Thyroid gland (tissue), 4 donors: ENCODE measurements around the gene SERPINB13.

ENCODE experiments used
- POLR2A ChIP-seq, 2 donors: fragments of 450-650 bp; IDR thresholded peaks; one replicate each; pipeline ENCODE4 v1.6.1; 2017; ENCODE audit warnings: antibody characterized with exemption in 2 of 2, mild to moderate bottlenecking in 2 of 2, moderate library complexity in 1 of 2
- TF ChIP-seq, protein P1 (sequence below), 6 experiments: fragments of 200-600 bp in 3 of 6; fragments of 450-650 bp in 3 of 6; sonication (generic) in 3 of 6; IDR thresholded peaks; one replicate each; pipeline ENCODE4 v1.5.1; 2016 to 2019; ENCODE audit warnings: antibody characterized with exemption in 6 of 6, mild to moderate bottlenecking in 2 of 6, inconsistent platforms in 1 of 6, moderate library complexity in 1 of 6

DNA sequence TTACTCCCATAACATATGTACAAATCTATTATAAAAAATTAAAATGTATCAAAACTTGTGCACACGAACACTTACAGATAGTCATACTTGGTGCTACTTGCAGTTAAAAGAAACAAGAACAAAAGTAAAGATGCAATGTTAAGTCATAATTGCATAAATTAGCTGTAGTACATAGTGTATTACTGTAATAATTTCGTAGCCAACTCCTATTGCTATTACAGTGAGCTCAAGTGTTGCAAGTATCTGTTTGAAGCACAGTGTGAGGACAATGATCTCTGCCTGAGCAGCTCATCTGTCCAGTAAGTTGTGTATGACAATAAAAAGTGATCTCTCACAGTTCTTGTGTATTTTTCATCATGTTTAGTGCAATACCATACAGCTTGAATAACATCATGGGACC, 7.5 kb upstream of the SERPINB13 start:
- TF ChIP-seq, protein P1, sequence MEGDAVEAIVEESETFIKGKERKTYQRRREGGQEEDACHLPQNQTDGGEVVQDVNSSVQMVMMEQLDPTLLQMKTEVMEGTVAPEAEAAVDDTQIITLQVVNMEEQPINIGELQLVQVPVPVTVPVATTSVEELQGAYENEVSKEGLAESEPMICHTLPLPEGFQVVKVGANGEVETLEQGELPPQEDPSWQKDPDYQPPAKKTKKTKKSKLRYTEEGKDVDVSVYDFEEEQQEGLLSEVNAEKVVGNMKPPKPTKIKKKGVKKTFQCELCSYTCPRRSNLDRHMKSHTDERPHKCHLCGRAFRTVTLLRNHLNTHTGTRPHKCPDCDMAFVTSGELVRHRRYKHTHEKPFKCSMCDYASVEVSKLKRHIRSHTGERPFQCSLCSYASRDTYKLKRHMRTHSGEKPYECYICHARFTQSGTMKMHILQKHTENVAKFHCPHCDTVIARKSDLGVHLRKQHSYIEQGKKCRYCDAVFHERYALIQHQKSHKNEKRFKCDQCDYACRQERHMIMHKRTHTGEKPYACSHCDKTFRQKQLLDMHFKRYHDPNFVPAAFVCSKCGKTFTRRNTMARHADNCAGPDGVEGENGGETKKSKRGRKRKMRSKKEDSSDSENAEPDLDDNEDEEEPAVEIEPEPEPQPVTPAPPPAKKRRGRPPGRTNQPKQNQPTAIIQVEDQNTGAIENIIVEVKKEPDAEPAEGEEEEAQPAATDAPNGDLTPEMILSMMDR (IDR thresholded peaks at IDR 0.05), result no peak
- no peak for TF ChIP-seq POLR2A (IDR thresholded peaks at IDR 0.05)
